RWPE1 (cell line): Measurements from ENCODE around the gene CCND1.

Experiments
- CTCF ChIA-PET: fragments of 350-600 bp; sonication (Branson Sonifier 250); formaldehyde crosslinking; extraction: SDS; loops from one replicate; lab custom pipeline; 2021; lab: Yijun Ruan, JAX
- POLR2A ChIA-PET: fragments of 400-600 bp; formaldehyde crosslinking; extraction: SDS; loops from one replicate; lab custom pipeline; 2020; ENCODE audit warnings: antibody characterized with exemption; ENCODE audit not compliant: low non-redundant PET; lab: Yijun Ruan, JAX
- DNase-seq: peaks from one replicate; pipeline ENCODE4 v3.0.0; 2012; ENCODE audit warnings: low spot score
- H3K27ac ChIP-seq: fragments of 450-650 bp; 2 replicates; pipeline ENCODE4 v1.5.1; 2017
- TF ChIP-seq, protein P1 (sequence below): fragments of 450-650 bp; conservative IDR thresholded peaks from 2 replicates; pipeline ENCODE4 v1.5.1; 2017; ENCODE audit warnings: low read depth, mild to moderate bottlenecking

The CCND1 gene

GRCh38 chr11:69657911-69658625, 17.1 kb downstream of the CCND1 start:
- DNase-seq, result no peak
- ChIA-PET CTCF (interaction anchor here (1.4 to 1.5 kb wide), 2 partner anchors 12 to 557 kb away, joined by 4 to 8 read pairs; no protein-coding TSS in a partner anchor), POLR2A (no interaction called here)
- H3K27ac ChIP-seq, result no peak overlapping the region
- TF ChIP-seq, protein P1, sequence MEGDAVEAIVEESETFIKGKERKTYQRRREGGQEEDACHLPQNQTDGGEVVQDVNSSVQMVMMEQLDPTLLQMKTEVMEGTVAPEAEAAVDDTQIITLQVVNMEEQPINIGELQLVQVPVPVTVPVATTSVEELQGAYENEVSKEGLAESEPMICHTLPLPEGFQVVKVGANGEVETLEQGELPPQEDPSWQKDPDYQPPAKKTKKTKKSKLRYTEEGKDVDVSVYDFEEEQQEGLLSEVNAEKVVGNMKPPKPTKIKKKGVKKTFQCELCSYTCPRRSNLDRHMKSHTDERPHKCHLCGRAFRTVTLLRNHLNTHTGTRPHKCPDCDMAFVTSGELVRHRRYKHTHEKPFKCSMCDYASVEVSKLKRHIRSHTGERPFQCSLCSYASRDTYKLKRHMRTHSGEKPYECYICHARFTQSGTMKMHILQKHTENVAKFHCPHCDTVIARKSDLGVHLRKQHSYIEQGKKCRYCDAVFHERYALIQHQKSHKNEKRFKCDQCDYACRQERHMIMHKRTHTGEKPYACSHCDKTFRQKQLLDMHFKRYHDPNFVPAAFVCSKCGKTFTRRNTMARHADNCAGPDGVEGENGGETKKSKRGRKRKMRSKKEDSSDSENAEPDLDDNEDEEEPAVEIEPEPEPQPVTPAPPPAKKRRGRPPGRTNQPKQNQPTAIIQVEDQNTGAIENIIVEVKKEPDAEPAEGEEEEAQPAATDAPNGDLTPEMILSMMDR, result no peak

GRCh38 chr11:69658626-69659450, 17.9 kb downstream of the CCND1 start:
- no peak overlapping the region for H3K27ac ChIP-seq
- DNase-seq, result no peak
- TF ChIP-seq, protein P1, result no peak
- ChIA-PET POLR2A (no interaction called here), CTCF (interaction anchor here (0.9 to 1.5 kb wide), 3 partner anchors 11 to 557 kb away, joined by 3 to 8 read pairs (median 4); no protein-coding TSS in a partner anchor)

GRCh38 chr11:69659591-69659990, 18.6 kb downstream of the CCND1 start:
- CTCF ChIA-PET, result interaction anchor here (0.9 kb wide), 1 partner anchor 10 kb away, joined by 3 read pairs; no protein-coding TSS in a partner anchor
- no peak overlapping the region for H3K27ac ChIP-seq
- TF ChIP-seq, protein P1, result no peak
- DNase-seq, result no peak
- POLR2A ChIA-PET, result no interaction called here

GRCh38 chr11:69660001-69660500, 19.1 kb downstream of the CCND1 start:
- TF ChIP-seq, protein P1, result no peak
- ChIA-PET POLR2A (no interaction called here), CTCF (interaction anchor here (0.9 to 2.1 kb wide), 2 partner anchors 10 kb away, joined by 3 to 12 read pairs; no protein-coding TSS in a partner anchor)
- no peak for DNase-seq
- no peak overlapping the region for H3K27ac ChIP-seq

GRCh38 chr11:69661413-69661715, 20.4 kb downstream of the CCND1 start:
- CTCF ChIA-PET, result interaction anchor here (2.1 kb wide), 1 partner anchor 9 kb away, joined by 12 read pairs; no protein-coding TSS in a partner anchor
- no peak for DNase-seq
- H3K27ac ChIP-seq, result no peak overlapping the region
- TF ChIP-seq, protein P1, result no peak
- POLR2A ChIA-PET, result no interaction called here

- H3K27ac ChIP-seq, result no peak overlapping the region
- ChIA-PET CTCF (interaction anchor here (0.6 to 2.1 kb wide), 2 partner anchors 8 to 19 kb away, joined by 3 to 12 read pairs; no protein-coding TSS in a partner anchor), POLR2A (no interaction called here)
- TF ChIP-seq, protein P1, result no peak
- DNase-seq, result no peak
These were observed 21.2 kb downstream of the CCND1 start for GRCh38 chr11:69662021-69662698.
